Liver (tissue), 3 donors: ENCODE measurements around the gene UBQLN2.

Source experiments
- CTCF ChIP-seq: fragments of 150-350 bp; IDR thresholded peaks from 2 replicates; pipeline ENCODE4 v1.5.1; 2017; ENCODE audit warnings: improper control_type of control experiment, low read depth, low read length; ENCODE audit not compliant: missing input control
- FOXA1 ChIP-seq: IDR thresholded peaks from 2 replicates; pipeline ENCODE4 v1.6.1; 2016; ENCODE audit warnings: antibody characterized with exemption
- GABPA ChIP-seq, 2 donors: IDR thresholded peaks in 1 of 2; conservative IDR thresholded peaks in 1 of 2; 2 replicates each; pipeline ENCODE4 v1.6.1; 2016; ENCODE audit warnings: antibody characterized with exemption in 2 of 2, mild to moderate bottlenecking in 1 of 2, moderate library complexity in 1 of 2
- HNF4G ChIP-seq: IDR thresholded peaks from 2 replicates; pipeline ENCODE4 v1.6.1; 2016; ENCODE audit warnings: antibody characterized with exemption
- JUND ChIP-seq, 2 donors: IDR thresholded peaks; 2 replicates each; pipeline ENCODE4 v1.6.1; 2016; ENCODE audit warnings: antibody characterized with exemption in 2 of 2
- RAD21 ChIP-seq, 2 donors: IDR thresholded peaks; 2 replicates each; pipeline ENCODE4 v1.6.1; 2016; ENCODE audit warnings: antibody characterized with exemption in 2 of 2, mild to moderate bottlenecking in 2 of 2
- SP1 ChIP-seq: IDR thresholded peaks from 2 replicates; pipeline ENCODE4 v1.6.1; 2018; ENCODE audit warnings: antibody characterized with exemption, mild to moderate bottlenecking
- TAF1 ChIP-seq: conservative IDR thresholded peaks from 2 replicates; pipeline ENCODE4 v1.6.1; 2016; ENCODE audit warnings: antibody characterized with exemption, mild to moderate bottlenecking
- YY1 ChIP-seq: IDR thresholded peaks from 2 replicates; pipeline ENCODE4 v1.6.1; 2016; ENCODE audit warnings: antibody characterized with exemption, mild to moderate bottlenecking
- ZBTB33 ChIP-seq: IDR thresholded peaks from 2 replicates; pipeline ENCODE4 v1.6.1; 2016; ENCODE audit warnings: antibody characterized with exemption
- TF ChIP-seq, protein P1 (sequence below): IDR thresholded peaks from 2 replicates; pipeline ENCODE4 v1.6.1; 2016; ENCODE audit warnings: antibody characterized with exemption, mild to moderate bottlenecking
- TF ChIP-seq, protein P2 (sequence below): IDR thresholded peaks from 2 replicates; pipeline ENCODE4 v1.6.1; 2016; ENCODE audit warnings: antibody characterized with exemption
- TF ChIP-seq, protein P3 (sequence below): IDR thresholded peaks from 2 replicates; pipeline ENCODE4 v1.6.1; 2016; ENCODE audit warnings: antibody characterized with exemption
- donor health status: healthy.
- donor health status: healthy.

- no peak for TF ChIP-seq CTCF
- no peak for TF ChIP-seq ZBTB33
- TF ChIP-seq, protein P1, sequence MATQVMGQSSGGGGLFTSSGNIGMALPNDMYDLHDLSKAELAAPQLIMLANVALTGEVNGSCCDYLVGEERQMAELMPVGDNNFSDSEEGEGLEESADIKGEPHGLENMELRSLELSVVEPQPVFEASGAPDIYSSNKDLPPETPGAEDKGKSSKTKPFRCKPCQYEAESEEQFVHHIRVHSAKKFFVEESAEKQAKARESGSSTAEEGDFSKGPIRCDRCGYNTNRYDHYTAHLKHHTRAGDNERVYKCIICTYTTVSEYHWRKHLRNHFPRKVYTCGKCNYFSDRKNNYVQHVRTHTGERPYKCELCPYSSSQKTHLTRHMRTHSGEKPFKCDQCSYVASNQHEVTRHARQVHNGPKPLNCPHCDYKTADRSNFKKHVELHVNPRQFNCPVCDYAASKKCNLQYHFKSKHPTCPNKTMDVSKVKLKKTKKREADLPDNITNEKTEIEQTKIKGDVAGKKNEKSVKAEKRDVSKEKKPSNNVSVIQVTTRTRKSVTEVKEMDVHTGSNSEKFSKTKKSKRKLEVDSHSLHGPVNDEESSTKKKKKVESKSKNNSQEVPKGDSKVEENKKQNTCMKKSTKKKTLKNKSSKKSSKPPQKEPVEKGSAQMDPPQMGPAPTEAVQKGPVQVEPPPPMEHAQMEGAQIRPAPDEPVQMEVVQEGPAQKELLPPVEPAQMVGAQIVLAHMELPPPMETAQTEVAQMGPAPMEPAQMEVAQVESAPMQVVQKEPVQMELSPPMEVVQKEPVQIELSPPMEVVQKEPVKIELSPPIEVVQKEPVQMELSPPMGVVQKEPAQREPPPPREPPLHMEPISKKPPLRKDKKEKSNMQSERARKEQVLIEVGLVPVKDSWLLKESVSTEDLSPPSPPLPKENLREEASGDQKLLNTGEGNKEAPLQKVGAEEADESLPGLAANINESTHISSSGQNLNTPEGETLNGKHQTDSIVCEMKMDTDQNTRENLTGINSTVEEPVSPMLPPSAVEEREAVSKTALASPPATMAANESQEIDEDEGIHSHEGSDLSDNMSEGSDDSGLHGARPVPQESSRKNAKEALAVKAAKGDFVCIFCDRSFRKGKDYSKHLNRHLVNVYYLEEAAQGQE, result no peak
- TF ChIP-seq JUND (IDR thresholded peaks at IDR 0.05), result no peak
- TF ChIP-seq, protein P2, sequence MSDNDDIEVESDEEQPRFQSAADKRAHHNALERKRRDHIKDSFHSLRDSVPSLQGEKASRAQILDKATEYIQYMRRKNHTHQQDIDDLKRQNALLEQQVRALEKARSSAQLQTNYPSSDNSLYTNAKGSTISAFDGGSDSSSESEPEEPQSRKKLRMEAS, result no peak
- TF ChIP-seq YY1, result no peak
- TF ChIP-seq SP1, result no peak
- TF ChIP-seq RAD21 (IDR thresholded peaks at IDR 0.05), result no peak
- TF ChIP-seq, protein P3, sequence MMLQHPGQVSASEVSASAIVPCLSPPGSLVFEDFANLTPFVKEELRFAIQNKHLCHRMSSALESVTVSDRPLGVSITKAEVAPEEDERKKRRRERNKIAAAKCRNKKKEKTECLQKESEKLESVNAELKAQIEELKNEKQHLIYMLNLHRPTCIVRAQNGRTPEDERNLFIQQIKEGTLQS, result no peak
- TF ChIP-seq GABPA (IDR thresholded peaks at IDR 0.05 in 1 of 2, conservative IDR thresholded peaks at IDR 0.05 in 1 of 2), result no peak
- TF ChIP-seq TAF1, result no peak
- TF ChIP-seq FOXA1, result no peak
- no peak for TF ChIP-seq HNF4G
These were observed 6.1 kb downstream of the UBQLN2 start for GRCh38 chrX:56569378-56570057.
